Mucosa of gallbladder (tissue), 1 donor: Measurements from ENCODE around the gene UGT2B17. TPM values are rescaled to one million over a fixed set of nuclear protein-coding genes. Genes with fewer than 3 reads are reported as not detected.

Source experiments
- DNase-seq: peaks from one replicate; pipeline ENCODE4 v3.0.0-alpha.2; 2020; ENCODE audit warnings: low spot score
- total RNA-seq: library from RNA; stranded (reverse); gene quantifications from one replicate; pipeline ENCODE4 v1.2.1, GENCODE V29; 2021
- donor health status: DM: no; HTN: no; CAD: no.

The UGT2B17 gene
- total RNA-seq, 1 donor from 2014 or later: 4.9 TPM

- no peak for DNase-seq
Measured at GRCh38 chr4:68489338-68489737, 86.8 kb downstream of the UGT2B17 start.

Other genes with a start within 250 kb of the UGT2B17 start
- gene YTHDC1, start 226.2 kb downstream of the UGT2B17 start, total RNA-seq: 75.2 TPM
- not detected for gene TMPRSS11E, start 128.9 kb downstream of the UGT2B17 start, total RNA-seq
- 826 TPM for gene UGT2B15, start 94.3 kb upstream of the UGT2B17 start, total RNA-seq
- gene UGT2B10, start 239.7 kb upstream of the UGT2B17 start, total RNA-seq: 10.2 TPM